Fibroblast of pulmonary artery (primary cell): ENCODE data around the gene ZNHIT6.

Experiments
- DNase-seq: peaks from one replicate; pipeline ENCODE4 v3.0.0-alpha.2; 2010; ENCODE audit warnings: low read depth
- H3K4me3 ChIP-seq: replicated peaks from 2 replicates; pipeline ENCODE4 v1.5.1; 2011; ENCODE audit warnings: low read depth, mild to moderate bottlenecking, control low read depth, low read length, moderate library complexity
- CTCF ChIP-seq: IDR thresholded peaks from 2 replicates; pipeline ENCODE4 v1.5.1; 2011; ENCODE audit warnings: mild to moderate bottlenecking, control low read depth, low read length, inconsistent platforms; ENCODE audit errors: missing control alignments

Gene ZNHIT6

GRCh38 chr1:85605484-85606413 is 102.5 kb downstream of the ZNHIT6 start:
- no peak for TF ChIP-seq CTCF
- DNase-seq: no peak
- no peak overlapping the region for H3K4me3 ChIP-seq

DNA sequence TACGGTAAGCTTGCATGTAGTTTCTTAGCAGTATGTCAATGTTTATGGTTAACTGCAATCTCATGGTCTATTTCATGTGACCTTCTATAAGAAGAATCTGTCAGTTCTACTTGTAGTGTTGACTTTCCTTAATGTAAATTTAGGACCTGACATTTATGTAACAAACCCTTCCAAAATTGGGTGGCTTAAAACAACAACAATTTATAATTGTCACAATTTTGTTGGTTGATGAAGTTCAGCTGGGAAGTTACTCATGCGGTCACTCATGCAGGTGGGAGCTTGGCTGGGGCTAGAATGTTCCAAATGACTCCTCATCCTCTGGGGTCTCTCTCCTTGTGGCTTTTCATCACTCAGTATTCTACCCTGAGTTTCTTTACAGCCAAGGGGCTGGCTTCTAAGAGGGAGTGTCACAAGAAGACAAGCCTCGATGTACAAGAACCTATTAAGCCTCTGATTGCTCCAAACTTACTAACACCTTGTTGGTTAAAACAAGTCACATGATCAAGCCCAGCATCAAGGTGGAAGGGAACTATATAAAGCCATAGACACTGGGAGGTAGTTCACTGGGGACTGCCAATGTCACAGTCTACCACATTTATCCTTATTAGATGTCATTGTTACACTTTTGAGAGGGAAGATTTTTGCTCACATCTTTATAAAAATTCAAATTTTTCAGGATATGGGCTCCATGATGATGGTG is 103.8 kb downstream of the ZNHIT6 start:
- no peak for TF ChIP-seq CTCF
- H3K4me3 ChIP-seq: no peak overlapping the region
- no peak for DNase-seq

DNA sequence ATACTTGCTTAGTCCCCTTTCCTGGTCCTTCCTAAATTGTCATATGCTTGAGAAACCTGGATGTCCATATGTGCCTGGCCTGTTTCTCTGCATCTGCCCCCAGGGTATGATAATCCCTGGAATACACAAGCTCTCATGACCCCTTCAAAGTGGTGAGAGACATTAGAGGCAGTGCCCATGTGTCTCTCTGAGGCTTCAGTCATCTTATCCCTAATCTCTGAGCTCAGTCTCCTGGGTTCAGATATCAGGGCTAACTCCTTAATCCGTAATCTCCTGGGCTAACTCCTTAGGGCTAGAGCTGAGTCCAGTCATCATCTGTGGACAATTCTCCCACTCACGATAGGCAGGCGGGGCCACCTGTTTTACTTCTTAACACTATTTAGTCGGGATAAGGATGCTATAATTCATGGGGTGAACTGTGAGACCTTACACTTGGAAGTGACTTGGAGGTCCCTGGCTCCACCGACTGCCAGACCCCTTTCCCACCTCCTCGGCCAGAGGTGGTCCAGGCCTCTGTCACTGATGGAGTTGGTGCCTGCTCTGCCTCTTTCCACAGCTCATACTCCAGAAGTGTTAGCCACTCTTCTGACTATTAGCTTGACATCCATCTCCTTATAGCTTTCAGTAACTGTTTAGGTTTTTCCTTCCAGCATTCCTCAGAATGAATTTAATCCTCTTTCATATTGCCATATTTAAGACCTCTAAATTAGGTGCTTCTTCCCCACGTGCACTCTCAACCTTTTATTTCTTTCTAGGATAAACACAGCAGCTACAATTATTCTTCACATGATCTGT is 105.0 kb downstream of the ZNHIT6 start:
- no peak overlapping the region for H3K4me3 ChIP-seq
- no peak for DNase-seq
- TF ChIP-seq CTCF: no peak

DNA sequence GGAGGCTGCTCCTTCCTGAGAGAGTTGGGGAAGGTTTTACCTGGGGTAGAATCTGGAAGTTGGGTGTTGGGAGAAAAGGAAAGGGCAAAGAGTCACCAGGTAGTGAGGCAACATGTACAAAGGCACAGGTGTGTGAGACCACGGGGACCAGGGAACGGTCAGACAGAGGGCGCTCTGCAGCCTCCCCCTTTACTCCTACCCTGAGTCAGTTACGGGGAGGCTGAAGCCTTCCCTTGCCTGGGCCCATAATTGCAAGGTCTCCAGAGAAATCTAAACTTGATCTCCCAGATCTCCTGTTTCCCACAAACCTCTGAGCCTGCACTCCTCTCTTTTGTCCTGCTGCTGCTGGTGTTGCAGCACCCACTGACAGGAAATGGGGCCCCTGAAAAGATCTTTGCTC is 105.7 kb downstream of the ZNHIT6 start:
- DNase-seq: no peak
- TF ChIP-seq CTCF: no peak
- no peak overlapping the region for H3K4me3 ChIP-seq

DNA sequence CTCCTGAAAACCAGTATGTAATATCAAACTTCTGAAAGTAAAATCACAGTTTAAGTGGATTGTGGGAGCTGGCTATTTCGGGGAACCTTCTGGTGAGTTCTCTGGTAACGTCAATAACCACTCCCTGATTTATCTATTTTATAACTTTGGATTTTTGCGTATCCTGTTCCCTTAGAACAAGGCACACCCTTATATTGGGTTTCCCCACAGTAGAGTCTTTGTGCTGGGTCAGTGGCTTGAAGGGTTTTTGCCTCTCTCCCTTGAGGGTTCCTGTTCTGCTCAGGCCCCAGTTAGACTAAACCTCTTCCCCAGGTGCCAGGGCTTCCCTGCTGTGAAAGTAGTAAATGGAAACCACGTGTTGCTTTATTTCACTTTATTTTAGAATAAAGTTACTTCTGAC is 106.3 kb downstream of the ZNHIT6 start:
- DNase-seq: no peak
- TF ChIP-seq CTCF: no peak

GRCh38 chr1:85599681-85600080 is 108.6 kb downstream of the ZNHIT6 start:
- H3K4me3 ChIP-seq: no peak overlapping the region
- no peak for DNase-seq
- TF ChIP-seq CTCF: no peak

More for the DNA sequence above, 106.3 kb downstream of the ZNHIT6 start:
- no peak overlapping the region for H3K4me3 ChIP-seq
